GM23248 (cell line): ENCODE results near the gene AHI1. TPM values are rescaled to one million over a fixed set of nuclear protein-coding genes. Genes with fewer than 3 reads are reported as not detected.
A peak's percentile ranks its signal among the peaks of the same experiment; 100 is the strongest.

Experiments
- DNase-seq: peaks from one replicate; pipeline ENCODE4 v3.0.0-alpha.2; 2015
- H2AFZ ChIP-seq: fragments of 200-600 bp; sonication (generic); 2 replicates; pipeline ENCODE4 v1.6.1; 2016; ENCODE audit warnings: antibody characterized with exemption
- H3F3A ChIP-seq: fragments of 200-600 bp; sonication (generic); 2 replicates; pipeline ENCODE4 v1.6.1; 2016; ENCODE audit warnings: mild to moderate bottlenecking, antibody characterized with exemption, mixed run types; ENCODE audit not compliant: insufficient read depth
- H3K27ac ChIP-seq: fragments of 200-600 bp; sonication (generic); 2 replicates; pipeline ENCODE4 v1.5.1; 2016; ENCODE audit warnings: mild to moderate bottlenecking
- H3K27me3 ChIP-seq: fragments of 200-600 bp; sonication (generic); replicated peaks from 2 replicates; pipeline ENCODE4 v1.6.1; 2016; ENCODE audit warnings: mild to moderate bottlenecking; ENCODE audit not compliant: insufficient read depth
- H3K36me3 ChIP-seq: fragments of 200-600 bp; sonication (generic); 2 replicates; pipeline ENCODE4 v1.6.1; 2016; ENCODE audit warnings: low read depth, mild to moderate bottlenecking
- H3K4me1 ChIP-seq: fragments of 200-600 bp; sonication (generic); 2 replicates; pipeline ENCODE4 v1.6.1; 2016; ENCODE audit warnings: mild to moderate bottlenecking; ENCODE audit not compliant: insufficient read depth
- H3K4me2 ChIP-seq: fragments of 200-600 bp; sonication (generic); one replicate; pipeline ENCODE4 v1.6.1; 2016; ENCODE audit warnings: mild to moderate bottlenecking; ENCODE audit not compliant: unreplicated experiment
- H3K4me3 ChIP-seq: fragments of 200-600 bp; sonication (generic); 2 replicates; pipeline ENCODE4 v1.5.1; 2016; ENCODE audit warnings: mild to moderate bottlenecking
- H3K79me2 ChIP-seq: fragments of 200-600 bp; sonication (generic); 2 replicates; pipeline ENCODE4 v1.6.1; 2016; ENCODE audit warnings: mild to moderate bottlenecking; ENCODE audit not compliant: insufficient read depth
- H3K9ac ChIP-seq: fragments of 200-600 bp; sonication (generic); 2 replicates; pipeline ENCODE4 v1.6.1; 2016; ENCODE audit warnings: mild to moderate bottlenecking
- H3K9me2 ChIP-seq: fragments of 200-600 bp; sonication (generic); 2 replicates; pipeline ENCODE4 v1.6.1; 2016; ENCODE audit warnings: mixed run types, mild to moderate bottlenecking, moderate library complexity; ENCODE audit not compliant: insufficient read depth
- H3K9me3 ChIP-seq: fragments of 200-600 bp; sonication (generic); one replicate; pipeline ENCODE4 v1.6.1; 2017; ENCODE audit warnings: low read depth
- H4K20me1 ChIP-seq: fragments of 200-600 bp; sonication (generic); 2 replicates; pipeline ENCODE4 v1.6.0; 2016; ENCODE audit not compliant: insufficient read depth
- EZH2 ChIP-seq: fragments of 200-600 bp; sonication (generic); IDR thresholded peaks from 2 replicates; pipeline ENCODE4 v1.6.1; 2018; ENCODE audit warnings: antibody characterized with exemption, mild to moderate bottlenecking; ENCODE audit not compliant: insufficient read depth, poor library complexity, severe bottlenecking
- EZH2phosphoT487 ChIP-seq: fragments of 200-600 bp; sonication (generic); IDR thresholded peaks from 2 replicates; pipeline ENCODE4 v1.6.1; 2018; ENCODE audit warnings: antibody characterized with exemption, moderate library complexity, mild to moderate bottlenecking, low read depth; ENCODE audit not compliant: insufficient read depth
- WGBS, 2 experiments: methylation state at CpG; one replicate each; pipeline ENCODE4 v1.1.6; 2015 to 2017; ENCODE audit warnings: low lambda C conversion rate in 2 of 2, low coverage in 1 of 2; ENCODE audit errors: missing lambda C conversion rate in 2 of 2; 5-methylcytosine and 5-hydroxymethylcytosine counted together
- in situ Hi-C: fragments of 300-500 bp; cut with MboI; formaldehyde crosslinking; loops from 2 replicates; pipeline ENCODE4 v1.15.0; 2020
- polyA plus RNA-seq: library from polyadenylated mRNA; unstranded; fragments of >200 nt; fragmentation: Nextera tagmentation; extraction: Ambion mirVana; gene quantifications from 2 replicates; pipeline ENCODE4 v1.2.1, GENCODE V29; 2016
- total RNA-seq: library from RNA; depleted of rRNA; stranded (reverse); fragments of >200 nt; shearing (Covaris generic); gene quantifications from 2 replicates; pipeline ENCODE4 v1.2.3, GENCODE V29; 2014

AHI1 gene
- total and polyA plus RNA-seq, 2 experiments from 2014 or later, result 11.1 to 25.9 TPM

- 85 to 86% methylated on average over 5 of the region's 5 CpGs for WGBS, 2 experiments
- Histone ChIP-seq H3K36me3 (no peaks in the 10 kb centered on the region), H3K4me2 (no peak overlapping the region), H3K27me3 (no peaks in the 10 kb centered on the region), H4K20me1 (no peaks in the 10 kb centered on the region), H3F3A (peaks cover 14% of the 10 kb centered on the region), H3K79me2 (peaks cover 28% of the 10 kb centered on the region), H2AFZ (peak overlapping the region; percentile 94), H3K9me2 (no peaks in the 10 kb centered on the region), H3K27ac (peak overlapping the region; percentile 99), H3K9ac (no peak overlapping the region), H3K4me3 (no peak overlapping the region), H3K4me1 (peaks cover 18% of the 10 kb centered on the region), H3K9me3 (no peaks in the 10 kb centered on the region)
- DNase-seq, result no peak
- TF ChIP-seq EZH2 (no peak), EZH2phosphoT487 (no peak)
- in situ Hi-C loops, result loop anchor here (25.0 kb wide), 1 partner anchor 1038 kb away; no protein-coding TSS in a partner anchor
Measured at GRCh38 chr6:135499441-135500340, 2.2 kb upstream of the AHI1 start.

GRCh38 chr6:135498185-135498841 is 773 bp upstream of the AHI1 start:
- WGBS, 2 experiments, result 4 to 6% methylated on average over 16 of the region's 16 CpGs
- H3F3A ChIP-seq, result peaks cover 14% of the 10 kb centered on the region
- H3K4me3 ChIP-seq, result peak overlapping the region; percentile 85
- peaks cover 18% of the 10 kb centered on the region for H3K4me1 ChIP-seq
- H3K9ac ChIP-seq, result peak overlapping the region; percentile 99
- H3K9me3 ChIP-seq, result no peaks in the 10 kb centered on the region
- no peaks in the 10 kb centered on the region for H3K27me3 ChIP-seq
- H3K9me2 ChIP-seq, result no peaks in the 10 kb centered on the region
- peaks cover 42% of the 10 kb centered on the region for H3K79me2 ChIP-seq
- H3K27ac ChIP-seq, result peak overlapping the region; percentile 99
- peak overlapping the region; percentile 89 for H3K4me2 ChIP-seq
- DNase-seq, result peak; percentile 97
- in situ Hi-C loops, result no loop called here
- H4K20me1 ChIP-seq, result no peaks in the 10 kb centered on the region
- no peaks in the 10 kb centered on the region for H3K36me3 ChIP-seq
- no peak for TF ChIP-seq EZH2phosphoT487
- no peak for TF ChIP-seq EZH2
- H2AFZ ChIP-seq, result peak overlapping the region; percentile 94

- no peaks in the 10 kb centered on the region for H3K9me2 ChIP-seq
- peak overlapping the region; percentile 89 for H3K4me2 ChIP-seq
- 0 to 1% methylated on average over 9 of the region's 9 CpGs for WGBS, 2 experiments
- H3K4me3 ChIP-seq, result peak overlapping the region; percentile 85
- no peaks in the 10 kb centered on the region for H4K20me1 ChIP-seq
- no peak for TF ChIP-seq EZH2
- no peak for TF ChIP-seq EZH2phosphoT487
- peaks cover 18% of the 10 kb centered on the region for H3K4me1 ChIP-seq
- peak overlapping the region; percentile 94 for H2AFZ ChIP-seq
- H3K9ac ChIP-seq, result peak overlapping the region; percentile 99
- peaks cover 54% of the 10 kb centered on the region for H3K79me2 ChIP-seq
- H3K36me3 ChIP-seq, result no peaks in the 10 kb centered on the region
- peaks cover 14% of the 10 kb centered on the region for H3F3A ChIP-seq
- peak overlapping the region; percentile 99 for H3K27ac ChIP-seq
- no peaks in the 10 kb centered on the region for H3K27me3 ChIP-seq
- in situ Hi-C loops, result no loop called here
- H3K9me3 ChIP-seq, result no peaks in the 10 kb centered on the region
- DNase-seq, result peak; percentile 35
Measured at GRCh38 chr6:135496800-135497411, 634 bp downstream of the AHI1 start.

- 96% methylated on average over 10 of the region's 10 CpGs for WGBS, 2 experiments
- H3K27ac ChIP-seq, result no peak overlapping the region
- peaks cover 54% of the 10 kb centered on the region for H3K79me2 ChIP-seq
Measured at GRCh38 chr6:135493218-135493961, 4.2 kb downstream of the AHI1 start.

More at GRCh38 chr6:135493218-135493961, 4.2 kb downstream of the AHI1 start:
- TF ChIP-seq EZH2phosphoT487 (no peak), EZH2 (no peak)
- Histone ChIP-seq H3K9ac (no peak overlapping the region), H3K4me3 (no peak overlapping the region), H3K36me3 (peaks cover 6% of the 10 kb centered on the region), H3F3A (peaks cover 16% of the 10 kb centered on the region; the same call in 1 of the 2 replicates), H3K27me3 (no peaks in the 10 kb centered on the region), H3K4me1 (peaks cover 18% of the 10 kb centered on the region), H3K9me2 (no peaks in the 10 kb centered on the region), H3K9me3 (no peaks in the 10 kb centered on the region), H2AFZ (no peak overlapping the region), H3K4me2 (no peak overlapping the region), H4K20me1 (no peaks in the 10 kb centered on the region)
- no peak for DNase-seq
- in situ Hi-C loops, result no loop called here
